HL-60 (cell line): ENCODE results near the gene HAVCR1.

Experiments
- CTCF ChIP-seq: IDR thresholded peaks from one replicate; pipeline ENCODE4 v1.5.1; 2011; ENCODE audit warnings: low read length, control low read depth, inconsistent platforms; ENCODE audit not compliant: insufficient read depth
- POLR2AphosphoS5 ChIP-seq: IDR thresholded peaks from 2 replicates; pipeline ENCODE4 v1.6.1; 2012; ENCODE audit warnings: low read depth

GRCh38 chr5:157022024-157022423, 36.9 kb downstream of the HAVCR1 start:
- no peak for TF ChIP-seq CTCF
- TF ChIP-seq POLR2AphosphoS5: no peak
